NCI-H1436 treated with DMSO at 0.1 percent for 48 hours (cell line): ENCODE measurements around the gene GALNT1.
A peak's percentile ranks its signal among the peaks of the same experiment; 100 is the strongest.

Experiments
- DNase-seq: peaks from one replicate; lab custom pipeline; 2025; lab: John Stamatoyannopoulos, UW

The GALNT1 gene

DNA sequence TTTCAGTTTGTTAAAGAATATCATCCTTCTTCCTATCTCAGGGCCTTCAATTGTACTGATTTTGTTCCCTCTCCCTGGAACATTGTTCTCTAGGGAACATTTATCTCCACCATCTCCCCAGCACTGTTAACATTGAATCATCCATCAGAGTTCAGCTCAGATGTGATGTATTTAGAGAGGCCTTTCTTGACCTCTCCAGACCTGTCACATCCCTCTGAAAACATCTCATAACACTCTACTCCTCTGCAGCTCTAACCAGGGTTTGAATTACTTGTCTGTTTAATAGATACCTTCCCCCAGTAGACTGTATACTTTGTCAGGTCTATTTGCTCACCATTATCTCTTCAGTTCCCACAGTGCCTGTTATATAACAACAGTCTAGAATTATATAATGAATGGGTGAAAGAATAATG lies 98.6 kb downstream of the GALNT1 start:
- peak; percentile 22 for DNase-seq

- no peak for DNase-seq
These were observed 100.8 kb downstream of the GALNT1 start for GRCh38 chr18:35682281-35682867.

DNA sequence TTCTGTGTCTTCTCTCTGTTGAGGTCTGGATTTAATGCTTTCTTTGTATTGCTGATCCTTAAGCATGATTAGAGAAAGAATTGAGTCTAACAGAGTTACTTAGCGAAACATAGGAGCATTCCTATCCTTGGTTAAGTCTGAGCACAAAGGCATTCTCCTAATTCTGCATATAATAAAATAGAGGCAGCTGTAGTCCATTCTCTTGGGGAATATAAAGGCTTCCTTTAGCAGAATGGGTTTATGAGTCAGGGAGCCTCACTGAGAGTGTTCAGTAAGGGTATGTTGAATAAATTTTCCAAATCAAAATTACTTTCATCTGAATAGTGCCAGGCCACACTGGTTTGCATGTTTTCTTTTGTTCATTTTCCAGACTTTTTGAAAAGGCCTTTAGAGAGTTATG lies 101.5 kb downstream of the GALNT1 start:
- DNase-seq, result no peak

DNA sequence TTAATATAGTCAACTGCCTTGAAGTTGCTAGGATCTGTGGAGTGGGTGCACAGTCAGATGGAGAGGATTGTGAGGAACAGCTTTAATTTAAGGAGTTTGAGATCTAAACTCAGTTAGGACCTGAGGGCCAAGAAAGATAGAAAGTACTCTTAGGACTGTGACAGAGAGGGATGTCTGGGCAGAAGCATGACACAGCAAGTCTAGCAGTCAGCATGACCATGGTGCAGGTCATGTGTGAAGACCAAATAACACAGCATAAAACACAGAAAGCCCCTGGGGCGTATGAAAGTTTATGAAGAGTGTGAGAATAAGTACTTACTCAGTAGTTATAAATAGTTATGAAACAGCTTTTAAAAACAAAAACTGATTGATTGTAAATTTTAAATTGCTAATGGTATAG lies 107.2 kb downstream of the GALNT1 start:
- no peak for DNase-seq

GRCh38 chr18:35689728-35690127 lies 108.2 kb downstream of the GALNT1 start:
- DNase-seq, result no peak

GRCh38 chr18:35691625-35692024 lies 110.1 kb downstream of the GALNT1 start:
- DNase-seq, result no peak

- no peak for DNase-seq
These were observed 111.3 kb downstream of the GALNT1 start for GRCh38 chr18:35692866-35693265.

DNA sequence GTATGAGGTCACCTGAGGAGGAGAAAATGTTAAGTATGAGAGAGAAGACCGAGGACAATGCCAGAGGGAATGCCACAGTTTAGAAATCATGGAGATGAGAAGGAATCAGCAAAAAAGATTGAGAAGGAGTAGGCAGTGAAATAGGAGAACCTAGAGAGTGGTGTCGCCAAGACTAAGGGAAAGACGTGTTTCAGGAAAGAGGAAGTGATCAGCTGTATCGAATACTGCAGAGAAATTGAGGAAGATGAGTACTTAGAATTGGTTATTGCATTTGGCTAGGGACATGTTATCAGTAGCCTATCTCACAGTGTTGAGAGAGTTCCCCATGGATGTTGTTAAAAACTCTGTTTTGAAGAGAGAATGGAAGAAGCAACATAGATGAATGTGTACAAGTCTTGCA lies 112.3 kb downstream of the GALNT1 start:
- DNase-seq, result no peak

DNA sequence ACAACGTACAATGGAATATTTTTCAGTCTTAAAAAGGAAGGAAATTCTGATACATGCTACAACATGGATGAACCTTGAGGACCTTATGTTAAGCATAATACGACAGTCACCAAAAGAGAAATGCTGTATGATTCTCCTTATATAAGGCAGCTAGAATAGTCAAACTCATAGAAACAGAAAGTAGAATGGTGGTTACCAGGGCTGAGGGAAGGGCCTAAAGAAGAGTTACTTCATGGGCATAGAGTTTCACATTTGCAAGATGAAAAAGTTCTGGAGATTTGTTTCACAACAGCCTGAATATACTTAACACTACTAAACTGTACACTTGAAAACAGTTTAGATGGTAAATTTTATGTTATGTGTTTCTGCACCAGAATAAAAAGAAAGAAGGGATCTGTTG lies 113.3 kb downstream of the GALNT1 start:
- DNase-seq, result no peak

DNA sequence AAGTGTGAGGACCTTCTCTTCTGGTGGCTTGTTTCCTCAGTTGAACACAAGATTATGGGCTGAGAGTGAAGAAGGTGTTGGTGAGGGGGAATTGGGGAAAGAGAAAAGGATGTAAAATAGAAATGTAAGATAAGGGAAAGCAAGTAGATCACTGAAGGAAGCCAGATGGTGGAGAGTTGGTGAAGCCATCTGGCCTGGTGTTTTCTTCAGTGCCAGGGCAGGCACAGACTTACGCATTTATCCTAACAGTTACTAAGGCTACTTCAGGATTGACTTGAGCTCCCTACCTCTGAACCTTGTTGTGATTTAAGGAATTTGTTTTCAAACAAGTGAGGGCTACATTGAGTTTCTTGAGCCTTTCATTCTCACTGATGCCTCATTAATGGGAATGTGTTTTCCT lies 113.8 kb downstream of the GALNT1 start:
- no peak for DNase-seq

GRCh38 chr18:35695803-35696202 lies 114.3 kb downstream of the GALNT1 start:
- no peak for DNase-seq

DNA sequence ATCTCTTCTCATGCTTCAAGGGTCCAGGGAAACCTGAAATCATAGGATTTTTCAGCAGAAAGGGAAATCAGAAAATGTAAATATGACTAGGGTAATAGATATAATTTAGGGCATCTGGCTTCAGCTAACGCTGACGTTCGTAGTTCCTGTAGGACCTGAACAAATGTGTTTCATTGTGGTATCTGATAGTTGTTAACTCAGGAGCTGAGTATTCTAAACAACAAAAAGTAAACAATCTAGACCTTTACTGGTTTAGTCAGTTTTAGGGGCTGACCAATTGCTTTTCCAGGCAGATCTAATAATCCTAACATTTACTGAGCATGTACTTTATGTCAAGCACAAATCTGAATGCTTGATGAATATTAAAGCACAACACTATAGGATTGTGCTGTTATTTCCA lies 114.8 kb downstream of the GALNT1 start:
- DNase-seq, result no peak

GRCh38 chr18:35697869-35698268 lies 116.3 kb downstream of the GALNT1 start:
- no peak for DNase-seq

GRCh38 chr18:35703043-35703688 lies 121.6 kb downstream of the GALNT1 start:
- no peak for DNase-seq

- DNase-seq, result no peak
These were observed 124.4 kb downstream of the GALNT1 start for GRCh38 chr18:35705988-35706387.

GRCh38 chr18:35707247-35707646 lies 125.7 kb downstream of the GALNT1 start:
- no peak for DNase-seq

- no peak for DNase-seq
These were observed 126.1 kb downstream of the GALNT1 start for GRCh38 chr18:35707674-35708073.

DNA sequence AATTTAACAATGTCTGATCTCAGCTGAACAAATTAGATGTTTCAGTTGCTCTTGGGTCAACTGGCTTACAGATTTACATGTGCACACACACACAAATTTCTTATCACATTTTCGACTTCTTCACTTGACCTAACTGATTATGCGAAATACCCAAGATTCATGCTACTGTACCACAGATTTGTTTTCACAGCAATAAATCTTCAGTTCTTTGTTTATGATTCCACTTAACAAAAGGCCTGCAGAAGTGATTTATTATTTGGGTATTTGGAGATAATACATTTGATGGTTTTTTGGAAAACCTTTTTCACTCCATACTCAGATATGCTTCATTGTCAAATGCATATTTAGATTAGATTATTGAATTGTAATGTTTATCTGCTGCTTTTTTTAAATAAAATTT lies 129.0 kb downstream of the GALNT1 start:
- no peak for DNase-seq

DNA sequence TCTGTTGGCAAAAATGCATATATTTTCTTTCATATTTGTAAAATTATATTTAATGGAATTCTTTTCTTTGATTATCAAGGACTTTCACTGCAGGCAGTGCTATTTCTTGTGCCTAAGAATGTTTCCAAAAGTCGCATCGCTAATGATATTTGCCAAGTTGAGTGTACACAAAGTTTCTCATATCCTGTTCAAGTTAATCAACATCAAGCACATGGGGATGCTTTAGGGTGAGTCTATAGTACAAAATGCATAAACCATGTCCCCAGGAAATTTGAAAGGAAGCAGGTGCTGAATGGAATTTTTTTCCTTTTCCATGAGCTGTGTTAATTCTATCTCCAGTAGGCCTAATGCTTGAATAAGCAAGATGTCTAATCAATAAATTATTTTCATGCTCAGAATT lies 129.7 kb downstream of the GALNT1 start:
- no peak for DNase-seq

GRCh38 chr18:35713545-35713944 lies 132.0 kb downstream of the GALNT1 start:
- DNase-seq, result no peak

GRCh38 chr18:35714539-35714938 lies 133.0 kb downstream of the GALNT1 start:
- DNase-seq, result no peak

DNA sequence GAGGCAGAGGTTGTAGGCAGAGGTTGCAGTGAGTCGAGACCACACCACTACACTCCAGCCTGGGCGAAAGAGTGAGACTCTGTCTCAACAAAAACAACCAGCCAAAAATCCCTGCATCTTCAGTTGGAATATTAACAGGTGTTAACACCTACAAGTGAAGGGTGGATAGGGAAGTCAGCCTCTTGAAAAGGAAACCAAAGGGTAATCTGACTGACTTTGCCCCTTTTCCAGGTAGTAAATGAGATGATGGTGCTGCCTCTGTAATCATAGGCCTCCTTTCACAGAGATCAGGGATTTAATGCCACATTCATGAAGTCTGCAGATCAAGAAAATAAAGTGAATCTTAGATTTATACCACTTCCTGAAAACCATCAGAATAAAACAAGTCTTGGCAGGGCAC lies 133.6 kb downstream of the GALNT1 start:
- no peak for DNase-seq

GRCh38 chr18:35716169-35716831 lies 134.8 kb downstream of the GALNT1 start:
- no peak for DNase-seq

GRCh38 chr18:35717182-35717581 lies 135.6 kb downstream of the GALNT1 start:
- DNase-seq, result no peak
